IMR-90 (cell line): Measurements from ENCODE around the gene CREB5. TPM values are rescaled to one million over a fixed set of nuclear protein-coding genes. Genes with fewer than 3 reads are reported as not detected.

ENCODE experiments used
- ATAC-seq: fragments of 200-7000 bp; cut with Tn5 transposase; 2 replicates; pipeline ENCODE4 v1.9.1; 2020; ENCODE audit warnings: low read depth, mild to moderate bottlenecking, moderate library complexity
- BruUV-seq: library from RNA; stranded (reverse); fragments of 400-500 nt; replicated peaks from 2 replicates; lab custom pipeline; 2021; lab: Mats Ljungman, UMichigan
- CTCF ChIA-PET: fragments of 300-600 bp; formaldehyde crosslinking; extraction: SDS; loops from one replicate; lab custom pipeline; 2021; ENCODE audit warnings: antibody characterized with exemption; lab: Yijun Ruan, JAX
- POLR2A ChIA-PET: fragments of 300-600 bp; sonication (Branson Sonifier 250); formaldehyde crosslinking; loops from one replicate; lab custom pipeline; 2022; ENCODE audit warnings: antibody characterized with exemption; ENCODE audit not compliant: unreplicated experiment; lab: Charles Lee
- DNase-seq: peaks from one replicate; pipeline ENCODE4 v3.0.0; 2013
- H2AFZ ChIP-seq: replicated peaks from 2 replicates; pipeline ENCODE3; 2013; ENCODE audit warnings: low read length, mild to moderate bottlenecking; ENCODE audit not compliant: poor library complexity
- H2AK5ac ChIP-seq: 2 replicates; pipeline ENCODE4 v1.6.1; 2013; ENCODE audit warnings: low read depth, low read length, inconsistent platforms
- H2AK9ac ChIP-seq: replicated peaks from 2 replicates; pipeline ENCODE3; 2013; ENCODE audit warnings: mild to moderate bottlenecking, low read depth, low read length, moderate library complexity; ENCODE audit not compliant: poor library complexity
- H2BK120ac ChIP-seq: 2 replicates; pipeline ENCODE4 v1.6.1; 2013; ENCODE audit warnings: low read depth, low read length, inconsistent platforms
- H2BK15ac ChIP-seq: 3 replicates; pipeline ENCODE4 v1.6.1; 2013; ENCODE audit warnings: low read depth, low read length, inconsistent platforms
- H2BK20ac ChIP-seq: 2 replicates; pipeline ENCODE4 v1.6.1; 2013; ENCODE audit warnings: low read depth, mild to moderate bottlenecking, inconsistent platforms, low read length, moderate library complexity
- H2BK5ac ChIP-seq: 2 replicates; pipeline ENCODE4 v1.6.1; 2013; ENCODE audit warnings: mild to moderate bottlenecking, low read depth, low read length, inconsistent platforms; ENCODE audit not compliant: poor library complexity, severe bottlenecking
- H3K14ac ChIP-seq: replicated peaks from 2 replicates; pipeline ENCODE4 v1.6.1; 2013; ENCODE audit warnings: low read depth, low read length, inconsistent platforms
- H3K18ac ChIP-seq: 2 replicates; pipeline ENCODE4 v1.6.1; 2013; ENCODE audit warnings: low read depth, low read length, control low read depth
- H3K23ac ChIP-seq: 2 replicates; pipeline ENCODE4 v1.6.1; 2013; ENCODE audit warnings: low read depth, low read length, inconsistent platforms
- H3K27ac ChIP-seq: 2 replicates; pipeline ENCODE4 v1.5.1; 2013; ENCODE audit warnings: mild to moderate bottlenecking, control low read depth, low read length; ENCODE audit not compliant: insufficient read depth
- H3K27me3 ChIP-seq: 2 replicates; pipeline ENCODE4 v1.6.1; 2013; ENCODE audit warnings: low read length; ENCODE audit not compliant: control insufficient read depth, insufficient read depth
- H3K36me3 ChIP-seq: 2 replicates; pipeline ENCODE4 v1.6.1; 2013; ENCODE audit warnings: low read length, mixed read lengths; ENCODE audit not compliant: control insufficient read depth, insufficient read depth
- H3K4ac ChIP-seq: 2 replicates; pipeline ENCODE4 v1.6.1; 2013; ENCODE audit warnings: low read depth, low read length, inconsistent platforms
- H3K4me1 ChIP-seq: 2 replicates; pipeline ENCODE4 v1.6.1; 2013; ENCODE audit warnings: low read length, mixed read lengths; ENCODE audit not compliant: control insufficient read depth, insufficient read depth
- H3K4me2 ChIP-seq: 2 replicates; pipeline ENCODE4 v1.6.1; 2013; ENCODE audit warnings: low read depth, mild to moderate bottlenecking, control low read depth, low read length, moderate library complexity
- H3K4me3 ChIP-seq: 2 replicates; pipeline ENCODE4 v1.5.1; 2013; ENCODE audit warnings: low read depth, mild to moderate bottlenecking, control low read depth, low read length, moderate library complexity; ENCODE audit not compliant: insufficient read depth
- H3K56ac ChIP-seq: 2 replicates; pipeline ENCODE4 v1.6.1; 2013; ENCODE audit warnings: low read length, inconsistent platforms; ENCODE audit not compliant: insufficient read depth; ENCODE audit errors: extremely low read depth
- H3K79me1 ChIP-seq, 2 experiments: 2 replicates each; pipeline ENCODE4 v1.6.1; 2013; ENCODE audit warnings: low read length in 2 of 2, inconsistent platforms in 1 of 2, low read depth in 1 of 2
- H3K9ac ChIP-seq: 2 replicates; pipeline ENCODE4 v1.6.1; 2013; ENCODE audit warnings: low read depth, low read length, control low read depth
- H3K9me1 ChIP-seq: 2 replicates; pipeline ENCODE4 v1.6.1; 2013; ENCODE audit warnings: low read length, inconsistent platforms; ENCODE audit not compliant: insufficient read depth
- H3K9me3 ChIP-seq: 2 replicates; pipeline ENCODE4 v1.6.1; 2013; ENCODE audit warnings: low read length; ENCODE audit not compliant: control insufficient read depth, insufficient read depth
- H4K20me1 ChIP-seq: 2 replicates; pipeline ENCODE4 v1.6.1; 2013; ENCODE audit warnings: low read length, inconsistent platforms; ENCODE audit not compliant: insufficient read depth
- H4K5ac ChIP-seq: 2 replicates; pipeline ENCODE4 v1.6.1; 2013; ENCODE audit warnings: mild to moderate bottlenecking, low read depth, low read length, control low read depth
- H4K8ac ChIP-seq, 2 experiments: 2 replicates each; pipeline ENCODE4 v1.6.1; 2013; ENCODE audit warnings: low read depth in 2 of 2, low read length in 2 of 2, control low read depth in 1 of 2, inconsistent platforms in 1 of 2
- H4K91ac ChIP-seq: 2 replicates; pipeline ENCODE4 v1.6.1; 2013; ENCODE audit warnings: low read depth, low read length, inconsistent platforms; ENCODE audit not compliant: insufficient read depth
- BHLHE40 ChIP-seq: fragments of 150-350 bp; IDR thresholded peaks from 2 replicates; pipeline ENCODE4 v1.6.1; 2016; ENCODE audit warnings: mild to moderate bottlenecking, low read depth, low read length
- CEBPB ChIP-seq: IDR thresholded peaks from 2 replicates; pipeline ENCODE4 v1.6.1; 2012; ENCODE audit warnings: low read depth, low read length, improper control_type of control experiment
- CTCF ChIP-seq: conservative IDR thresholded peaks from 2 replicates; pipeline ENCODE4 v1.5.1; 2012; ENCODE audit warnings: mild to moderate bottlenecking, low read depth, low read length, improper control_type of control experiment
- ELK1 ChIP-seq: fragments of 150-350 bp; IDR thresholded peaks from 2 replicates; pipeline ENCODE4 v1.6.1; 2016; ENCODE audit warnings: low read depth, mild to moderate bottlenecking, low read length, moderate library complexity, borderline replicate concordance
- FOS ChIP-seq: fragments of 150-350 bp; IDR thresholded peaks from 2 replicates; pipeline ENCODE4 v1.6.1; 2016; ENCODE audit warnings: low read depth, low read length
- MAFK ChIP-seq: IDR thresholded peaks from 2 replicates; pipeline ENCODE4 v1.6.1; 2012; ENCODE audit warnings: low read depth, low read length, improper control_type of control experiment
- MAZ ChIP-seq: IDR thresholded peaks from 2 replicates; pipeline ENCODE4 v1.6.1; 2012; ENCODE audit warnings: low read depth, mild to moderate bottlenecking, low read length, improper control_type of control experiment, moderate library complexity, borderline replicate concordance
- MXI1 ChIP-seq: IDR thresholded peaks from 2 replicates; pipeline ENCODE4 v1.6.1; 2012; ENCODE audit warnings: low read depth, mild to moderate bottlenecking, low read length, moderate library complexity, borderline replicate concordance
- NFE2L2 ChIP-seq: fragments of 150-350 bp; IDR thresholded peaks from 2 replicates; pipeline ENCODE4 v1.6.1; 2016; ENCODE audit warnings: low read depth, mild to moderate bottlenecking, low read length
- POLR2A ChIP-seq: IDR thresholded peaks from 2 replicates; pipeline ENCODE4 v1.6.1; 2012; ENCODE audit warnings: mild to moderate bottlenecking, low read depth, low read length
- RAD21 ChIP-seq: IDR thresholded peaks from 2 replicates; pipeline ENCODE4 v1.6.1; 2012; ENCODE audit warnings: low read length, improper control_type of control experiment
- RCOR1 ChIP-seq: IDR thresholded peaks from 2 replicates; pipeline ENCODE4 v1.6.1; 2012; ENCODE audit warnings: mild to moderate bottlenecking, low read length, improper control_type of control experiment; ENCODE audit not compliant: insufficient replicate concordance
- RFX5 ChIP-seq: IDR thresholded peaks from 2 replicates; pipeline ENCODE4 v1.8.0; 2012; ENCODE audit warnings: low read depth, mild to moderate bottlenecking, low read length, moderate library complexity
- SMC3 ChIP-seq: fragments of 150-350 bp; IDR thresholded peaks from 2 replicates; pipeline ENCODE4 v1.6.1; 2016; ENCODE audit warnings: low read depth, mild to moderate bottlenecking, antibody characterized with exemption, low read length, moderate library complexity
- WGBS, 2 experiments: methylation state at CpG; one replicate each; pipeline versions ENCODE4 v1.1.5 to v1.1.7; 2013; ENCODE audit warnings: missing lambda C conversion rate in 2 of 2; ENCODE audit not compliant: insufficient read length in 1 of 2; ENCODE audit errors: extremely low coverage in 2 of 2; 5-methylcytosine and 5-hydroxymethylcytosine counted together
- dilution Hi-C: fragments of 300-500 bp; cut with HindIII; formaldehyde crosslinking; loops from one replicate; pipeline ENCODE4 v1.14.3; 2018; ENCODE audit warnings: low sequenced_read_pairs; ENCODE audit not compliant: unreplicated experiment
- in situ Hi-C: fragments of 300-500 bp; cut with MboI; formaldehyde crosslinking; loops from 3 replicates; pipeline ENCODE4 v1.14.3; 2019; ENCODE audit warnings: low sequenced_read_pairs, inconsistent platforms, mixed read lengths
- intact Hi-C: fragments of 100-400 bp; cut with micrococcal nuclease; formaldehyde crosslinking; loops from 2 replicates; pipeline ENCODE4 v1.10.0; 2022
- polyA plus RNA-seq, 3 experiments: library from polyadenylated mRNA; depleted of rRNA; stranded (reverse); fragments of >200 nt; gene quantifications; 2 replicates each; pipeline ENCODE4 v1.2.3, GENCODE V29; 2012; ENCODE audit warnings: low replicate concordance in 1 of 3
- total RNA-seq: library from RNA; depleted of rRNA; stranded (reverse); fragments of >200 nt; gene quantifications from 2 replicates; pipeline ENCODE4 v1.2.3, GENCODE V29; 2012

The CREB5 gene
- total and polyA plus RNA-seq, 2 of the 4 experiments (the other 2 are of a cell fraction): 7.3 to 13.1 TPM

GRCh38 chr7:28697913-28698563, 285.7 kb downstream of the CREB5 start:
- ChIA-PET CTCF (no interaction called here), POLR2A (no interaction called here)
- H3K4me2 ChIP-seq: no peak overlapping the region
- H3K36me3 ChIP-seq: no peaks in the 10 kb centered on the region
- no peaks in the 10 kb centered on the region for H3K9me1 ChIP-seq
- H3K18ac ChIP-seq: no peak overlapping the region
- H2AFZ ChIP-seq: no peak overlapping the region
- no peak overlapping the region for H3K9ac ChIP-seq
- TF ChIP-seq BHLHE40: no peak
- no peak for TF ChIP-seq RAD21
- no peak for TF ChIP-seq MAZ
- no peak for TF ChIP-seq MXI1
- no peak for TF ChIP-seq CTCF
- no peak for TF ChIP-seq ELK1
- no peak for TF ChIP-seq CEBPB
- TF ChIP-seq RFX5: no peak
- no peak for TF ChIP-seq POLR2A
- no peak for TF ChIP-seq MAFK
- no peak for TF ChIP-seq RCOR1
- no peak for TF ChIP-seq FOS
- no peak for TF ChIP-seq NFE2L2
- no peak for TF ChIP-seq SMC3
- no peak for ATAC-seq
- no peak overlapping the region for H2BK5ac ChIP-seq
- peaks cover 5% of the 10 kb centered on the region for H3K4me1 ChIP-seq
- no peak overlapping the region for H2BK20ac ChIP-seq
- H3K14ac ChIP-seq: no peak overlapping the region
- H4K8ac ChIP-seq: no peak overlapping the region
- H2AK5ac ChIP-seq: no peak overlapping the region
- no peak overlapping the region for H2BK15ac ChIP-seq
- H3K56ac ChIP-seq: no peak overlapping the region
- in situ Hi-C loops (no loop called here), intact Hi-C loops (no loop called here), dilution Hi-C loops (no loop called here)
- no peak overlapping the region for H4K5ac ChIP-seq
- H3K4ac ChIP-seq: no peak overlapping the region
- H3K27ac ChIP-seq: no peak overlapping the region
- H3K9me3 ChIP-seq: no peaks in the 10 kb centered on the region
- no peak overlapping the region for H3K23ac ChIP-seq
- no peak overlapping the region for H2AK9ac ChIP-seq
- no peak overlapping the region for H4K91ac ChIP-seq
- no peaks in the 10 kb centered on the region for H3K27me3 ChIP-seq
- BruUV-seq: no TSS peak
- H4K20me1 ChIP-seq: no peaks in the 10 kb centered on the region
- H3K4me3 ChIP-seq: no peak overlapping the region
- DNase-seq: no peak
- H2BK120ac ChIP-seq: no peak overlapping the region
- H3K79me1 ChIP-seq: peaks cover 0 to 3% of the 10 kb centered on the region in 2 experiments; a peak in 2 of 4 replicates
- 50% methylated on average over 2 of the region's 6 CpGs; no CpG with 5 or more reads in 1 of the 2 experiments for WGBS, 2 experiments
